Thyroid gland (tissue), 4 donors: ENCODE results near the gene BCL3.

Experiments
- POLR2A ChIP-seq, 2 donors: fragments of 450-650 bp; IDR thresholded peaks; one replicate each; pipeline ENCODE4 v1.6.1; 2017; ENCODE audit warnings: antibody characterized with exemption in 2 of 2, mild to moderate bottlenecking in 2 of 2, moderate library complexity in 1 of 2
- TF ChIP-seq, protein P1 (sequence below), 6 experiments: fragments of 200-600 bp in 3 of 6; fragments of 450-650 bp in 3 of 6; sonication (generic) in 3 of 6; IDR thresholded peaks; one replicate each; pipeline ENCODE4 v1.5.1; 2016 to 2019; ENCODE audit warnings: antibody characterized with exemption in 6 of 6, mild to moderate bottlenecking in 2 of 6, inconsistent platforms in 1 of 6, moderate library complexity in 1 of 6

- TF ChIP-seq, protein P1, sequence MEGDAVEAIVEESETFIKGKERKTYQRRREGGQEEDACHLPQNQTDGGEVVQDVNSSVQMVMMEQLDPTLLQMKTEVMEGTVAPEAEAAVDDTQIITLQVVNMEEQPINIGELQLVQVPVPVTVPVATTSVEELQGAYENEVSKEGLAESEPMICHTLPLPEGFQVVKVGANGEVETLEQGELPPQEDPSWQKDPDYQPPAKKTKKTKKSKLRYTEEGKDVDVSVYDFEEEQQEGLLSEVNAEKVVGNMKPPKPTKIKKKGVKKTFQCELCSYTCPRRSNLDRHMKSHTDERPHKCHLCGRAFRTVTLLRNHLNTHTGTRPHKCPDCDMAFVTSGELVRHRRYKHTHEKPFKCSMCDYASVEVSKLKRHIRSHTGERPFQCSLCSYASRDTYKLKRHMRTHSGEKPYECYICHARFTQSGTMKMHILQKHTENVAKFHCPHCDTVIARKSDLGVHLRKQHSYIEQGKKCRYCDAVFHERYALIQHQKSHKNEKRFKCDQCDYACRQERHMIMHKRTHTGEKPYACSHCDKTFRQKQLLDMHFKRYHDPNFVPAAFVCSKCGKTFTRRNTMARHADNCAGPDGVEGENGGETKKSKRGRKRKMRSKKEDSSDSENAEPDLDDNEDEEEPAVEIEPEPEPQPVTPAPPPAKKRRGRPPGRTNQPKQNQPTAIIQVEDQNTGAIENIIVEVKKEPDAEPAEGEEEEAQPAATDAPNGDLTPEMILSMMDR (IDR thresholded peaks at IDR 0.05): no peak
- TF ChIP-seq POLR2A (IDR thresholded peaks at IDR 0.05): no peak
These were observed 22.8 kb upstream of the BCL3 start for GRCh38 chr19:44725684-44726083.
